ENCODE results near the gene NOTCH1. TPM values are rescaled to one million over a fixed set of nuclear protein-coding genes. Genes with fewer than 3 reads are reported as not detected.
"Not testable (repeated sequence)": the region's sequence is repeated elsewhere in the genome, so short reads cannot be mapped to it uniquely, and the experiment has no call there.

The NOTCH1 gene
- total and polyA plus RNA-seq, 2 of the 4 experiments (the other 2 are of a cell fraction), result 1.8 to 6.0 TPM

DNA sequence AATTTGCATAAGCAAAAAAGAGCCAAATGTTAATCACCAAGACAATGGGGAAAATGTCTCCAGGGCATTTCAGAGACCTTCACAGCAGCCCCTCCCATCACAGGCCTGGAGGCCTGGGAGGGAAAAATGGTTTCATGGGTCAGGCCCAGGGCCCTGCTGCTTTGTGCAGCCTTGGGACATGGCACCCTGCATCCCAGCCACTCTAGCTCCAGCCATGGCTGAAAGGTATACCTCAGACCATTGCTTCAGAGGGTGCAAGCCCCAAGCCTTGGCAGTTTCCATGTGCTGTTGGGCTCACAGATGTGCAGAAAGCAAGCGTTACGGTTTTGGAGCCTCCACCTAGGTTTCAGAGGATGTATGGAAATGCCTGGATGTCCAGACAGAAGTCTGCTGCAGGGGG, 13.5 kb upstream of the NOTCH1 start:
- H3K4me2 ChIP-seq (ENCODE audit: low read depth, low read length); H3K36me3 ChIP-seq (ENCODE audit: control insufficient read depth, insufficient read depth, low read length); H2AK5ac ChIP-seq (ENCODE audit: low read depth, low read length); POLR2A ChIA-PET (ENCODE audit: unreplicated experiment); H3K14ac ChIP-seq (replicated peaks; ENCODE audit: low read depth, low read length); H4K20me1 ChIP-seq (ENCODE audit: insufficient read depth, low read length); H3K27ac ChIP-seq (ENCODE audit: insufficient read depth, low read length); H2AFZ ChIP-seq (replicated peaks; ENCODE audit: low read length, poor library complexity); in situ Hi-C loops (cut with MboI; ENCODE audit: low sequenced_read_pairs); H3K23ac ChIP-seq (ENCODE audit: low read depth, low read length); H3K4me1 ChIP-seq (ENCODE audit: control insufficient read depth, insufficient read depth, low read length); H3K4me3 ChIP-seq (ENCODE audit: insufficient read depth, low read depth, low read length); H2AK9ac ChIP-seq (replicated peaks; ENCODE audit: low read depth, low read length, poor library complexity); ATAC-seq (ENCODE audit: low read depth); H4K8ac ChIP-seq (ENCODE audit: low read depth in 2 of 2, low read length in 2 of 2); CTCF ChIA-PET; dilution Hi-C loops (cut with HindIII; ENCODE audit: low sequenced_read_pairs, unreplicated experiment); H2BK120ac ChIP-seq (ENCODE audit: low read depth, low read length); H3K9me1 ChIP-seq (ENCODE audit: insufficient read depth, low read length); H3K79me1 ChIP-seq (ENCODE audit: low read depth in 1 of 2, low read length in 2 of 2); H2BK15ac ChIP-seq (ENCODE audit: low read depth, low read length); DNase-seq; H3K9me3 ChIP-seq (ENCODE audit: control insufficient read depth, insufficient read depth, low read length); H2BK20ac ChIP-seq (ENCODE audit: low read depth, low read length); H4K5ac ChIP-seq (ENCODE audit: low read depth, low read length); BruUV-seq (replicated peaks); H3K18ac ChIP-seq (ENCODE audit: low read depth, low read length); intact Hi-C loops (cut with micrococcal nuclease); H3K27me3 ChIP-seq (ENCODE audit: control insufficient read depth, insufficient read depth, low read length); H4K91ac ChIP-seq (ENCODE audit: insufficient read depth, low read depth, low read length); H3K4ac ChIP-seq (ENCODE audit: low read depth, low read length); H3K9ac ChIP-seq (ENCODE audit: low read depth, low read length); H3K56ac ChIP-seq (ENCODE audit: extremely low read depth, insufficient read depth, low read length); H2BK5ac ChIP-seq (ENCODE audit: low read depth, low read length, poor library complexity, severe bottlenecking): not testable (repeated sequence)
- 100% methylated on average over 2 of the region's 2 CpGs; no CpG with 5 or more reads in 1 of the 2 experiments for WGBS, 2 experiments (ENCODE audit: extremely low coverage in 2 of 2, insufficient read length in 1 of 2)

DNA sequence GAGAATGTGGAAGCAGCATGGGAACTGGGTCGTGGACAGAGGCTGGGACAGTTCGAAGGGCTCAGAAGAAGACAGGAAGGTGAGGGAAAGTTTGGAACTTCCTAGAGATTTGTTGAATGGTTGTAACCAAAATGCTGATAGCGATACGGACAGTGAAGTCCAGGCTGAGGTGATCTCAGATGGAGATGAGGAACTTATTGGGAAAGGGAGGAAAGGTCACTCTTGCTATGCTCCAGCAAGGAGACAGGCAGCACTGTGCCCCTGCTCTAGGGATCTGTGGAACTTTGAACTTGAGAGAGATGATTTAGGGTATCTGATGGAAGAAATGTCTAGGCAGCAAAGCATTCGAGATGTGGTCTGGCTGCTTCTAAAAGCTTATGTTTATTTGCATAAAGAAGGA, 13.0 kb upstream of the NOTCH1 start:
- H2BK15ac ChIP-seq (ENCODE audit: low read depth, low read length); H2AK9ac ChIP-seq (replicated peaks; ENCODE audit: low read depth, low read length, poor library complexity); H3K27ac ChIP-seq (ENCODE audit: insufficient read depth, low read length); ATAC-seq (ENCODE audit: low read depth); H2BK5ac ChIP-seq (ENCODE audit: low read depth, low read length, poor library complexity, severe bottlenecking); H2BK20ac ChIP-seq (ENCODE audit: low read depth, low read length); H3K4me1 ChIP-seq (ENCODE audit: control insufficient read depth, insufficient read depth, low read length); H3K56ac ChIP-seq (ENCODE audit: extremely low read depth, insufficient read depth, low read length); H3K27me3 ChIP-seq (ENCODE audit: control insufficient read depth, insufficient read depth, low read length); H3K9me3 ChIP-seq (ENCODE audit: control insufficient read depth, insufficient read depth, low read length); H2AFZ ChIP-seq (replicated peaks; ENCODE audit: low read length, poor library complexity); H3K23ac ChIP-seq (ENCODE audit: low read depth, low read length); intact Hi-C loops (cut with micrococcal nuclease); H3K9me1 ChIP-seq (ENCODE audit: insufficient read depth, low read length); H4K20me1 ChIP-seq (ENCODE audit: insufficient read depth, low read length); DNase-seq; H3K4me3 ChIP-seq (ENCODE audit: insufficient read depth, low read depth, low read length); H2BK120ac ChIP-seq (ENCODE audit: low read depth, low read length); H4K91ac ChIP-seq (ENCODE audit: insufficient read depth, low read depth, low read length); H3K36me3 ChIP-seq (ENCODE audit: control insufficient read depth, insufficient read depth, low read length); in situ Hi-C loops (cut with MboI; ENCODE audit: low sequenced_read_pairs); H2AK5ac ChIP-seq (ENCODE audit: low read depth, low read length); H3K18ac ChIP-seq (ENCODE audit: low read depth, low read length); H4K5ac ChIP-seq (ENCODE audit: low read depth, low read length); H4K8ac ChIP-seq (ENCODE audit: low read depth in 2 of 2, low read length in 2 of 2); dilution Hi-C loops (cut with HindIII; ENCODE audit: low sequenced_read_pairs, unreplicated experiment); H3K14ac ChIP-seq (replicated peaks; ENCODE audit: low read depth, low read length); H3K4me2 ChIP-seq (ENCODE audit: low read depth, low read length); H3K79me1 ChIP-seq (ENCODE audit: low read depth in 1 of 2, low read length in 2 of 2); CTCF ChIA-PET; H3K9ac ChIP-seq (ENCODE audit: low read depth, low read length); BruUV-seq (replicated peaks): not testable (repeated sequence)
- 83% methylated on average over 5 of the region's 5 CpGs; no CpG with 5 or more reads in 1 of the 2 experiments for whole genome bisulfite sequencing, 2 experiments (ENCODE audit: extremely low coverage in 2 of 2, insufficient read length in 1 of 2)
- H3K4ac ChIP-seq (ENCODE audit: low read depth, low read length), result 0 out of 2 replicates have a peak overlapping the region, but pooled peaks have one; percentile 29
- POLR2A ChIA-PET (ENCODE audit: unreplicated experiment), result interaction anchor here (0.6 kb wide), 1 partner anchor 66 kb away, joined by 4 read pairs; no protein-coding TSS in a partner anchor

Measured in IMR-90 (cell line).